PFSK-1 (cell line): Measurements from ENCODE around the gene ATP1B2.
A peak's percentile ranks its signal among the peaks of the same experiment; 100 is the strongest.

ENCODE experiments used
- FOXP2 ChIP-seq: optimal IDR thresholded peaks from 2 replicates; pipeline ENCODE3; 2011; ENCODE audit warnings: borderline replicate concordance, control low read depth, inconsistent platforms; ENCODE audit not compliant: insufficient read depth; ENCODE audit errors: extremely low read length, extremely low read depth
- POLR2AphosphoS5 ChIP-seq: IDR thresholded peaks from 2 replicates; pipeline ENCODE4 v1.6.1; 2012; ENCODE audit warnings: low read depth, mild to moderate bottlenecking, control low read depth, low read length, moderate library complexity
- SIN3A ChIP-seq: IDR thresholded peaks from 2 replicates; pipeline ENCODE4 v1.6.1; 2012; ENCODE audit warnings: mild to moderate bottlenecking, low read length, moderate library complexity, borderline replicate concordance; ENCODE audit not compliant: insufficient read depth
- TAF1 ChIP-seq: IDR thresholded peaks from 2 replicates; pipeline ENCODE4 v1.6.1; 2012; ENCODE audit warnings: low read length, control low read depth, borderline replicate concordance; ENCODE audit not compliant: insufficient read depth
- TF ChIP-seq, protein P1 (sequence below), 2 experiments: IDR thresholded peaks; 2 replicates each; pipeline versions ENCODE4 v1.6.1 to v1.8.0; 2011 to 2012; ENCODE audit warnings: low read depth in 2 of 2, low read length in 2 of 2, control low read depth in 1 of 2, inconsistent platforms in 1 of 2, mild to moderate bottlenecking in 1 of 2, moderate library complexity in 1 of 2; ENCODE audit not compliant: insufficient read depth in 1 of 2

Gene ATP1B2

DNA sequence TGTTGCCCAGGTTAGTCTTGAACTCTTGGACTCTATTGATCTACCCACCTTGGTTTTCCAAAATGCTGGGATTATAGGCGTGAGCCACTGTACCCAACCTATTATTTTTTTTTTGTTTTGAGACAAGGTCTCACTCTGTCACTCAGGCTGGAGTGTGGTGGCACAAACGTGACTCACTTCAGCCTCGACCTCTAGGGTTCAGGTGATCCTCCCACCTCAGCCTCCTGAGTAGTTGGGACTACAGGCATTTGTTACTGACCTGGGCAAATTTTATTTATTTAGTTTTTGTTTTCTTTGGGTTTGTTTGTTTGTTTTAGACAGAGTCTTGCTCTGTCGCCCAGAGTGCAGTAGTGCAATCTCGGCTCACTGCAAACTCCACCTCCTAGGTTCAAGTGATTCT lies 27.1 kb upstream of the ATP1B2 start:
- TF ChIP-seq POLR2AphosphoS5 (no peak), TAF1 (no peak), FOXP2 (no peak), SIN3A (no peak)
- TF ChIP-seq, protein P1, sequence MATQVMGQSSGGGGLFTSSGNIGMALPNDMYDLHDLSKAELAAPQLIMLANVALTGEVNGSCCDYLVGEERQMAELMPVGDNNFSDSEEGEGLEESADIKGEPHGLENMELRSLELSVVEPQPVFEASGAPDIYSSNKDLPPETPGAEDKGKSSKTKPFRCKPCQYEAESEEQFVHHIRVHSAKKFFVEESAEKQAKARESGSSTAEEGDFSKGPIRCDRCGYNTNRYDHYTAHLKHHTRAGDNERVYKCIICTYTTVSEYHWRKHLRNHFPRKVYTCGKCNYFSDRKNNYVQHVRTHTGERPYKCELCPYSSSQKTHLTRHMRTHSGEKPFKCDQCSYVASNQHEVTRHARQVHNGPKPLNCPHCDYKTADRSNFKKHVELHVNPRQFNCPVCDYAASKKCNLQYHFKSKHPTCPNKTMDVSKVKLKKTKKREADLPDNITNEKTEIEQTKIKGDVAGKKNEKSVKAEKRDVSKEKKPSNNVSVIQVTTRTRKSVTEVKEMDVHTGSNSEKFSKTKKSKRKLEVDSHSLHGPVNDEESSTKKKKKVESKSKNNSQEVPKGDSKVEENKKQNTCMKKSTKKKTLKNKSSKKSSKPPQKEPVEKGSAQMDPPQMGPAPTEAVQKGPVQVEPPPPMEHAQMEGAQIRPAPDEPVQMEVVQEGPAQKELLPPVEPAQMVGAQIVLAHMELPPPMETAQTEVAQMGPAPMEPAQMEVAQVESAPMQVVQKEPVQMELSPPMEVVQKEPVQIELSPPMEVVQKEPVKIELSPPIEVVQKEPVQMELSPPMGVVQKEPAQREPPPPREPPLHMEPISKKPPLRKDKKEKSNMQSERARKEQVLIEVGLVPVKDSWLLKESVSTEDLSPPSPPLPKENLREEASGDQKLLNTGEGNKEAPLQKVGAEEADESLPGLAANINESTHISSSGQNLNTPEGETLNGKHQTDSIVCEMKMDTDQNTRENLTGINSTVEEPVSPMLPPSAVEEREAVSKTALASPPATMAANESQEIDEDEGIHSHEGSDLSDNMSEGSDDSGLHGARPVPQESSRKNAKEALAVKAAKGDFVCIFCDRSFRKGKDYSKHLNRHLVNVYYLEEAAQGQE (IDR thresholded peaks at IDR 0.05; ENCODE audit: insufficient read depth in 1 of 2, low read depth in 2 of 2, low read length in 2 of 2): no peak

DNA sequence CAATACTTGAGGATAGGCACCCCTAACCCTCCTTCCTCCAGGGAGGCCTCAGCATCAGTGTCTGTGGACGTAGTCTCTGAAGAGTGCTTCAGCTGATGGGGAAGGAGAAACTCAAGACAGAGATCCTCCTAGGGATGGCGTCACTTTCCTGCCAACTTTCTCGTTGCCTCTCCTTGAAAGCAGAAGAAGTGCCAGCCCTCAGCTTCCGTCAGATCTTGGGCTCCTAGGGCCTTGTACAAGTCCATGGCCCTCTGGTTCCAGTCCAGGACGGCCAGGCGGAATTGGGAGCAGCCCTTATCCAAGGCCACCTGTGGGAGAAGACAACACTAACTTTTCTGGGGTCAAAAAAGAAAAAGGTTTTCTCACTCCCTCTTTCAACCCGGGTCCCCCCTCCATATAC lies 24.4 kb upstream of the ATP1B2 start:
- TF ChIP-seq SIN3A: no peak
- TF ChIP-seq, protein P1 (IDR thresholded peaks at IDR 0.05; ENCODE audit: insufficient read depth in 1 of 2, low read depth in 2 of 2, low read length in 2 of 2): no peak
- no peak for TF ChIP-seq POLR2AphosphoS5
- no peak for TF ChIP-seq FOXP2
- no peak for TF ChIP-seq TAF1

DNA sequence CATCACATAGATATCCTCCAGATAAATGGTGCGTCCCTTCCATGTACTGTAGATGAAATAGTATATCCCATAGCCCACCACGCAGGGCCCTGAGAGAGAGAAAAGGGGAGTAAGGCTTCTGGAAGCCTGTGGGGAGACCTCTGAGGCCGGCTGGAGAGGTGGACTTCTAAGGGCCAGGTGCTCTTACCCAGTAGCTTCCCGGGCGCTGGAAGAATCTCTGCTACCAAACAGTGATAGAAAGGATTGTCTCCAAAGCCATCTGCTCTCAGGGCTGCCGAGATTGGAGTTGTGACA lies 23.8 kb upstream of the ATP1B2 start:
- TF ChIP-seq TAF1: no peak
- TF ChIP-seq SIN3A: no peak
- TF ChIP-seq POLR2AphosphoS5: no peak
- TF ChIP-seq FOXP2: no peak
- TF ChIP-seq, protein P1 (IDR thresholded peaks at IDR 0.05; ENCODE audit: insufficient read depth in 1 of 2, low read depth in 2 of 2, low read length in 2 of 2): no peak

DNA sequence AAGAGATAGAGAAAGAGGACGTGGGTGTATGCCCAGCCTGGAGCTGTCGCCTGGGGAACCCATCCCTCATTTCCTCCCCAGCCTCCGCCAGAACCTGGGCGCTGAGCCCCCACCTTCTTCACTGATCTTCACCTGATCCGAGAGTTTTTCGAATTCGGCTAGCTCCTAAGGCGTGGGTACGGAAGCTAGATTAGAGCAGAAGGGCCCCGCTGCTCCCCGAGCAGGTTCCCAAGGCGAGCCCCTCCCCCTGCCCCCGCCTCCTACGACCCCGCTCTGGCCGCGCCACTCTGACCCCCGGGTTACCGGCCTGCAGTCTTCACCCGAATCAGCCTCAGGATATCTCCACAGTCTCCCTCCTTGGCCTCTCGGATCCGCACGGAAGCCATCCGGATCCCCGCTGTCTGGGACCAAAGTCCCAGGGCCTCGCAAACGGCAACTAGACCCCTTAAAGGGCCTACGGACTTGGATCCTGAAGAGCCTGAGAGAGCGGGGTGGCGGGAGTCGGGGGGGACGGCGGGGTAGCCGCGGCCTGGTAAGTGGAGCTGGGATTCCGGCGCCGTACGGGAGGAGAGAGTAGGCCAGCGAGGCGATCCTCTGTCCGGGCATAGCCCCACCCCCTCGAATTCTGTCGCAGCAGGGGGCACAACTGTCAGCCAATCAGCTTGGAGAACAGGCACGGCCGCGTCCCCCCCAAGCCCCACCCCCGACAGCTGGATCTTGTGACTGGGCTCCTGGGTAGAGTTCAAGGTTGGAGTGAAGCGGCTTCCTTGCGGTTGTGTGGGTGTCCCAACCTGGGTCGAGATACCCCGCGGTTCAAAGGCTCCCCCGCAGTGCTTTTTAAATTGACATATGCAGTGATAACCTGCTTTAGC lies 23.2 kb upstream of the ATP1B2 start, which contains the start of gene SAT2:
TSS of gene SAT2 (minus strand) at position 572 of the 872 bp plus-strand sequence. CDS start at position 386, 186 bp downstream.
- no peak for TF ChIP-seq SIN3A
- peak; percentile 81; the same call in 1 of the 2 replicates for TF ChIP-seq TAF1
- TF ChIP-seq, protein P1 (IDR thresholded peaks at IDR 0.05; ENCODE audit: insufficient read depth in 1 of 2, low read depth in 2 of 2, low read length in 2 of 2): 0 out of 4 replicates have a peak, but pooled peaks of 1 of the 2 experiments have one; percentile 9
- no peak for TF ChIP-seq FOXP2
- TF ChIP-seq POLR2AphosphoS5: peak; percentile 95
